ENCODE results near the gene PGC. TPM values are rescaled to one million over a fixed set of nuclear protein-coding genes. Genes with fewer than 3 reads are reported as not detected.

Gene PGC
- total and polyA plus RNA-seq, 2 of the 8 experiments (the other 6 are each of a cell fraction or from before 2014, with no cell fraction given), result 0.09 TPM; not detected in 1

- TF ChIP-seq CTCF (IDR thresholded peaks at IDR 0.05; ENCODE audit: control extremely low read depth in 1 of 3, insufficient read depth in 1 of 3, low read depth in 1 of 3, low read length in 3 of 3) (no peak), RNF2 (IDR thresholded peaks at IDR 0.05; ENCODE audit: borderline replicate concordance, low read depth, low read length, missing control alignments, poor library complexity, severe bottlenecking) (no peak)
Measured at GRCh38 chr6:41777551-41778285, 30.5 kb upstream of the PGC start (continued).

Data from H1 (cell line).